Activated CD8-positive, alpha-beta memory T cell treated with anti-CD3 and anti-CD28 coated beads, Interleukin-2, amount 10 ng/mL, durations not matched to agents 7 days and 5 days (primary cell): ENCODE measurements around the gene HMGA1. TPM values are rescaled to one million over a fixed set of nuclear protein-coding genes. Genes with fewer than 3 reads are reported as not detected.

Experiments used
- ATAC-seq: fragments of 150-1000 bp; cut with Tn5 transposase; one replicate; pipeline ENCODE4 v1.10.0; 2021; ENCODE audit warnings: moderate library complexity
- CTCF ChIA-PET: fragments of 350-600 bp; sonication (Branson Sonifier 250); formaldehyde crosslinking; loops from one replicate; lab custom pipeline; 2021; ENCODE audit warnings: antibody characterized with exemption; lab: Charles Lee
- DNase-seq: peaks from one replicate; pipeline ENCODE4 v3.0.0-alpha.2; 2020
- H3K27ac Mint-ChIP-seq: one replicate; pipeline ENCODE4 v1.8.0; 2021; ENCODE audit warnings: mild to moderate bottlenecking, mixed read lengths
- H3K27me3 Mint-ChIP-seq: one replicate; pipeline ENCODE4 v1.8.0; 2021; ENCODE audit warnings: mixed read lengths
- H3K36me3 Mint-ChIP-seq: one replicate; pipeline ENCODE4 v1.8.0; 2021; ENCODE audit warnings: mild to moderate bottlenecking, mixed read lengths
- H3K4me1 Mint-ChIP-seq: one replicate; pipeline ENCODE4 v1.8.0; 2021; ENCODE audit warnings: mixed read lengths
- H3K4me3 Mint-ChIP-seq: one replicate; pipeline ENCODE4 v1.8.0; 2021; ENCODE audit warnings: mild to moderate bottlenecking, moderate library complexity, mixed read lengths
- H3K9me3 Mint-ChIP-seq: one replicate; pipeline ENCODE4 v1.8.0; 2022; ENCODE audit warnings: low read depth, mixed read lengths
- total RNA-seq, 2 experiments: library from RNA; stranded (reverse); gene quantifications; one replicate each; pipeline ENCODE4 v1.2.3, GENCODE V29; 2021

Gene HMGA1
- 100 to 1,000 TPM; 214 to 312 TPM for total RNA-seq

DNA sequence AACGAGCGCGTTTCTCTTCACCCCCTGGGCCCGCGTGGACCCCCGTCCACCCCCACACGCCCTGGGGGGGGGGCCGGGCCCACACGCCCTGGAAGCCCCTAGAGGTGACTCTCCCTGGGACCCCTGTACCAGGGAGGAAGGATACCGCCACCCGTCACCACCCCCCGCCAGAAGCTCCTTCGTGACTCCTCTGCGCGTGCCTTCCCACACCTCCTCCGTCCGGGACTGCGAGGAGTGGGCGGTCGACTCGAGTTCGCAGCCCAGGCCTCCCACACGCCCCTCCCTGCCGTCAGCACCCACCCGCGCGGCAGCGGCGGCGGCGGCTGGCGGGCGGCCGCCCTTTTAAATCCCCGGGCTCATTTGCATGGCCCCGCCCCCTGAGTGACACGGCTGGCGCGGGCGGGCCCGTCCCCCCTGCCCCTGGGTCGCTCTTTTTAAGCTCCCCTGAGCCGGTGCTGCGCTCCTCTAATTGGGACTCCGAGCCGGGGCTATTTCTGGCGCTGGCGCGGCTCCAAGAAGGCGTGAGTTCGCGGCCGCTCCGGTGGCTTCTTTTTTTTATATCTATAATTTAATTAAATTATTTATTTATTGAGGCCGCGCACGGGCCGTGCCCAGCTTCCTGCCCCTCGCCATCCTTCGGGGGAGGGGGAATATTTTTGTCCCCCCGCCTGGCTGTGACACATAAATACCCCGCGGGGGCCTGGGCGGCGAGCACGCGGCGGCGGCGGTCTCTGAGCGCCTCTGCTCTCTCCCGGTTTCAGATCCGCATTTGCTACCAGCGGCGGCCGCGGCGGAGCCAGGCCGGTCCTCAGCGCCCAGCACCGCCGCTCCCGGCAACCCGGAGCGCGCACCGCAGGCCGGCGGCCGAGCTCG, at the start of gene HMGA1:
TSS of gene HMGA1 (plus strand) at position 431 of the 873 bp plus-strand sequence. CDS start 3,908 bp downstream, outside the sequence.
- H3K27me3 Mint-ChIP-seq: no peaks in the 10 kb centered on the region
- peaks cover 7% of the 10 kb centered on the region for H3K36me3 Mint-ChIP-seq
- DNase-seq: peak; percentile 92
- peak within 1 kb of the TSS; percentile 81 for H3K4me3 Mint-ChIP-seq
- H3K9me3 Mint-ChIP-seq: no peaks in the 10 kb centered on the region
- H3K27ac Mint-ChIP-seq: peak within 1 kb of the TSS; percentile 86
- peak; percentile 80 for ATAC-seq
- CTCF ChIA-PET: interaction anchor here (0.6 to 1.5 kb wide), 6 partner anchors 10 to 159 kb away, joined by 3 to 14 read pairs (median 6); partner anchors contain the start of gene SMIM29
- peaks cover 38% of the 10 kb centered on the region for H3K4me1 Mint-ChIP-seq

- peaks cover 4% of the 10 kb centered on the region for H3K27me3 Mint-ChIP-seq
- H3K9me3 Mint-ChIP-seq: no peaks in the 10 kb centered on the region
- H3K36me3 Mint-ChIP-seq: no peaks in the 10 kb centered on the region
- no peak overlapping the region for H3K4me3 Mint-ChIP-seq
- H3K4me1 Mint-ChIP-seq: no peaks in the 10 kb centered on the region
- no peak for ATAC-seq
- DNase-seq: no peak
- H3K27ac Mint-ChIP-seq: no peak overlapping the region
- CTCF ChIA-PET: interaction anchor here (1.3 to 1.8 kb wide), 2 partner anchors 26 to 59 kb away, joined by 3 to 8 read pairs; no protein-coding TSS in a partner anchor
Observed at GRCh38 chr6:34189806-34190503, 46.7 kb upstream of the HMGA1 start.

- DNase-seq (no peak), ATAC-seq (no peak)
- H3K27me3 Mint-ChIP-seq: peaks cover 7% of the 10 kb centered on the region
- CTCF ChIA-PET: interaction anchor here (1.3 to 1.8 kb wide), 2 partner anchors 27 to 59 kb away, joined by 3 to 8 read pairs; no protein-coding TSS in a partner anchor
- no peaks in the 10 kb centered on the region for H3K36me3 Mint-ChIP-seq
- H3K4me1 Mint-ChIP-seq: no peaks in the 10 kb centered on the region
- no peaks in the 10 kb centered on the region for H3K9me3 Mint-ChIP-seq
- no peak overlapping the region for H3K27ac Mint-ChIP-seq
- H3K4me3 Mint-ChIP-seq: no peak overlapping the region
Observed at GRCh38 chr6:34190504-34191122, 46.1 kb upstream of the HMGA1 start.

GRCh38 chr6:34194772-34195171, 41.9 kb upstream of the HMGA1 start:
- no peak overlapping the region for H3K27ac Mint-ChIP-seq
- CTCF ChIA-PET: interaction anchor here (1.3 to 3.7 kb wide), 6 partner anchors 11 to 221 kb away, joined by 5 to 44 read pairs (median 20); partner anchors contain the start of gene SMIM29
- ATAC-seq (no peak), DNase-seq (no peak)
- no peaks in the 10 kb centered on the region for H3K36me3 Mint-ChIP-seq
- peaks cover 14% of the 10 kb centered on the region for H3K27me3 Mint-ChIP-seq
- H3K4me3 Mint-ChIP-seq: no peak overlapping the region
- no peaks in the 10 kb centered on the region for H3K9me3 Mint-ChIP-seq
- H3K4me1 Mint-ChIP-seq: peaks cover 6% of the 10 kb centered on the region

- Mint-ChIP-seq H3K36me3 (no peaks in the 10 kb centered on the region), H3K4me3 (no peak overlapping the region), H3K4me1 (peaks cover 6% of the 10 kb centered on the region), H3K9me3 (no peaks in the 10 kb centered on the region), H3K27me3 (peaks cover 14% of the 10 kb centered on the region), H3K27ac (no peak overlapping the region)
- DNase-seq (no peak), ATAC-seq (no peak)
- CTCF ChIA-PET: interaction anchor here (0.6 to 3.7 kb wide), 37 partner anchors 8 to 1010 kb away, joined by 3 to 44 read pairs (median 5); partner anchors contain the start of genes HMGA1, NUDT3 and SMIM29
Observed at GRCh38 chr6:34195726-34196115, 41.0 kb upstream of the HMGA1 start.

GRCh38 chr6:34196116-34196832, 40.4 kb upstream of the HMGA1 start:
- Mint-ChIP-seq H3K4me3 (peak overlapping the region; percentile 76), H3K4me1 (peaks cover 6% of the 10 kb centered on the region), H3K27me3 (peaks cover 14% of the 10 kb centered on the region), H3K27ac (peak overlapping the region; percentile 28), H3K36me3 (no peaks in the 10 kb centered on the region), H3K9me3 (no peaks in the 10 kb centered on the region)
- CTCF ChIA-PET: interaction anchor here (0.6 to 3.7 kb wide), 39 partner anchors 9 to 1009 kb away, joined by 3 to 44 read pairs (median 4); partner anchors contain the start of genes HMGA1, NUDT3 and SMIM29
- DNase-seq: peak; percentile 87
- ATAC-seq: peak; percentile 99

DNA sequence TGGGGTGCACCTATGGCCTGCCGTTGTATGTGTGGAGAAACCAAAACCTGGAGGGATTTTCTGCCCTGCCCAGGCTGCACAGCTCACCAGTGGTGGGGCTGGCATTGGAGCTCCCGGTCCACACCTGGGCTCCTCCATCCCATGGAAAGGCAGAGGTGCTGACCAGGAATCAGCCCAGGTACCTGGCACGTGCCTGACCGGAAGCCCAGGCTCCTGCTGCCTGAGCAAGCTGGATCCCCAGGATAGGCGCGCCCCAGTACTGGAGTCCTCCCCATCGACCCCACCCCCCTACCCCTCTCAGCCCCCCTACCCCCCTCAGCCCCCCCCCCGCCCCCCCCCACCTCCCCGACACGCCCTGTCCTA, 39.9 kb upstream of the HMGA1 start:
- H3K4me1 Mint-ChIP-seq: peaks cover 6% of the 10 kb centered on the region
- DNase-seq: no peak
- CTCF ChIA-PET: interaction anchor here (0.8 to 3.7 kb wide), 24 partner anchors 9 to 425 kb away, joined by 3 to 44 read pairs (median 7); partner anchors contain the start of genes HMGA1, NUDT3 and SMIM29
- H3K27ac Mint-ChIP-seq: no peak overlapping the region
- ATAC-seq: no peak
- H3K36me3 Mint-ChIP-seq: no peaks in the 10 kb centered on the region
- peaks cover 14% of the 10 kb centered on the region for H3K27me3 Mint-ChIP-seq
- peak overlapping the region; percentile 76 for H3K4me3 Mint-ChIP-seq
- peaks cover under 1% of the 10 kb centered on the region for H3K9me3 Mint-ChIP-seq

GRCh38 chr6:34200340-34200971, 36.2 kb upstream of the HMGA1 start:
- ATAC-seq (no peak), DNase-seq (no peak)
- no peak overlapping the region for H3K4me3 Mint-ChIP-seq
- peaks cover 2% of the 10 kb centered on the region for H3K9me3 Mint-ChIP-seq
- no peak overlapping the region for H3K27ac Mint-ChIP-seq
- CTCF ChIA-PET: interaction anchor here (0.8 kb wide), 1 partner anchor 49 kb away, joined by 3 read pairs; no protein-coding TSS in a partner anchor
- H3K4me1 Mint-ChIP-seq: peaks cover 6% of the 10 kb centered on the region
- no peaks in the 10 kb centered on the region for H3K36me3 Mint-ChIP-seq
- peaks cover 7% of the 10 kb centered on the region for H3K27me3 Mint-ChIP-seq

DNA sequence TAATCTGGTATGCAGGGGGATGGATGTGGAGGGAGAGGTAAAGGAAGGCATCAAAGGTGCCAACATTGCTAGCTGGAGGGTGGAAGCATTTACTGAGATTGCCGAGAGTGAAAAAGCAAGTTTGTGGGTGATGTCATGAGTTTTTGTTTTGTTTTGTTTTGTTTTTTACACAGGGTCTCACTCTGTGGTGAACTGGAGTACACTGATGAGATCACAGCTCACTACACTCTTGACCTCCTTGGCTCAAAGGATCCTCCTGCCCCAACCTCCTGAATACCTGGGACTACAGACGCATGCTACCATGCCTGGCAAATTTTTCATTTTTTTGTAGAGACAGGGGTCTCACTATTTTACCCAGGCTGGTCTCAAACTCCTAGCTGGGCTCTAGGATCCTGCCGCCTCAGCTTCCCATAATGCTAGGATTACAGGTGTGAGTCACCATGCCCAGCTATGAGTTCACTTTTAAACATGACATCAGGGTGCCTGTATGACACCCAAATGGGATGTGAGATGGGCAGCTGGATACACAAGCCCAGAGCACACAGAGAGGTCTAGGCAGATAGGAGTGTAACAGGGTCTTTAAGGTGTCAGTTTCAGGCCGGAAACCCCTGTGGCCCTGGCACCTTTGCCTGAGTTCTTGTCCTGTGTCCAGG, 35.1 kb upstream of the HMGA1 start:
- Mint-ChIP-seq H3K27ac (no peak overlapping the region), H3K9me3 (peaks cover 2% of the 10 kb centered on the region), H3K36me3 (no peaks in the 10 kb centered on the region), H3K4me3 (no peak overlapping the region), H3K4me1 (peaks cover 2% of the 10 kb centered on the region), H3K27me3 (peaks cover 7% of the 10 kb centered on the region)
- no peak for ATAC-seq
- DNase-seq: no peak
- CTCF ChIA-PET: interaction anchor here (1.0 to 1.1 kb wide), 3 partner anchors 32 to 213 kb away, joined by 3 to 6 read pairs (median 3); no protein-coding TSS in a partner anchor

GRCh38 chr6:34202329-34203201, 34.1 kb upstream of the HMGA1 start:
- Mint-ChIP-seq H3K27me3 (peaks cover 6% of the 10 kb centered on the region), H3K4me1 (peaks cover 8% of the 10 kb centered on the region), H3K36me3 (no peaks in the 10 kb centered on the region), H3K27ac (no peak overlapping the region), H3K9me3 (peaks cover 2% of the 10 kb centered on the region), H3K4me3 (no peak overlapping the region)
- DNase-seq: no peak
- ATAC-seq: no peak
- CTCF ChIA-PET: interaction anchor here (1.0 to 1.1 kb wide), 2 partner anchors 39 to 212 kb away, joined by 3 to 6 read pairs; no protein-coding TSS in a partner anchor

- no peak for DNase-seq
- H3K36me3 Mint-ChIP-seq: no peaks in the 10 kb centered on the region
- CTCF ChIA-PET: interaction anchor here (4.3 kb wide), 1 partner anchor 9 kb away, joined by 26 read pairs; no protein-coding TSS in a partner anchor
- ATAC-seq: no peak
- no peak overlapping the region for H3K27ac Mint-ChIP-seq
- H3K27me3 Mint-ChIP-seq: no peaks in the 10 kb centered on the region
- H3K4me1 Mint-ChIP-seq: peaks cover 12% of the 10 kb centered on the region
- H3K9me3 Mint-ChIP-seq: peaks cover 2% of the 10 kb centered on the region
- no peak overlapping the region for H3K4me3 Mint-ChIP-seq
Observed at GRCh38 chr6:34204693-34205092, 32.0 kb upstream of the HMGA1 start.
